NCI-H345 (cell line): ENCODE results near the gene PLEKHG4.

Experiments
- DNase-seq: peaks from one replicate; lab custom pipeline; 2025; lab: John Stamatoyannopoulos, UW

PLEKHG4 gene

GRCh38 chr16:67336648-67337047 lies 57.3 kb downstream of the PLEKHG4 start:
- no peak for DNase-seq
